Measurements from ENCODE around the gene LSS.

GRCh38 chr21:46212721-46213484 is 15.7 kb downstream of the LSS start:
- TF ChIP-seq CTCF (optimal IDR thresholded peaks at IDR 0.05 in 1 of 3, IDR thresholded peaks at IDR 0.05 in 1 of 3, conservative IDR thresholded peaks at IDR 0.05 in 1 of 3; ENCODE audit: extremely low read depth in 1 of 3, insufficient read depth in 2 of 3, low read length in 3 of 3), result no peak
- no peak for TF ChIP-seq EZH2 (IDR thresholded peaks at IDR 0.05; ENCODE audit: low read length)
